GM12892 (cell line): Measurements from ENCODE around the gene TNRC6C.

Experiments
- POLR2A ChIP-seq: IDR thresholded peaks from 2 replicates; pipeline ENCODE4 v1.6.1; 2011; ENCODE audit warnings: low read depth, low read length, control low read depth
- POLR2AphosphoS5 ChIP-seq: IDR thresholded peaks from 2 replicates; pipeline ENCODE4 v1.6.1; 2011; ENCODE audit warnings: low read depth, low read length, control low read depth
- TAF1 ChIP-seq: IDR thresholded peaks from 2 replicates; pipeline ENCODE4 v1.6.1; 2011; ENCODE audit warnings: low read depth, mild to moderate bottlenecking, control low read depth, low read length, borderline replicate concordance

- TF ChIP-seq POLR2A = no peak
- no peak for TF ChIP-seq TAF1
- TF ChIP-seq POLR2AphosphoS5 = no peak
These were observed 114.5 kb downstream of the TNRC6C start for GRCh38 chr17:78072961-78073360.
